Measurements from ENCODE around the gene CASP1.
"Not testable (repeated sequence)": the region's sequence is repeated elsewhere in the genome, so short reads cannot be mapped to it uniquely, and the experiment has no call there.

CASP1 gene

DNA sequence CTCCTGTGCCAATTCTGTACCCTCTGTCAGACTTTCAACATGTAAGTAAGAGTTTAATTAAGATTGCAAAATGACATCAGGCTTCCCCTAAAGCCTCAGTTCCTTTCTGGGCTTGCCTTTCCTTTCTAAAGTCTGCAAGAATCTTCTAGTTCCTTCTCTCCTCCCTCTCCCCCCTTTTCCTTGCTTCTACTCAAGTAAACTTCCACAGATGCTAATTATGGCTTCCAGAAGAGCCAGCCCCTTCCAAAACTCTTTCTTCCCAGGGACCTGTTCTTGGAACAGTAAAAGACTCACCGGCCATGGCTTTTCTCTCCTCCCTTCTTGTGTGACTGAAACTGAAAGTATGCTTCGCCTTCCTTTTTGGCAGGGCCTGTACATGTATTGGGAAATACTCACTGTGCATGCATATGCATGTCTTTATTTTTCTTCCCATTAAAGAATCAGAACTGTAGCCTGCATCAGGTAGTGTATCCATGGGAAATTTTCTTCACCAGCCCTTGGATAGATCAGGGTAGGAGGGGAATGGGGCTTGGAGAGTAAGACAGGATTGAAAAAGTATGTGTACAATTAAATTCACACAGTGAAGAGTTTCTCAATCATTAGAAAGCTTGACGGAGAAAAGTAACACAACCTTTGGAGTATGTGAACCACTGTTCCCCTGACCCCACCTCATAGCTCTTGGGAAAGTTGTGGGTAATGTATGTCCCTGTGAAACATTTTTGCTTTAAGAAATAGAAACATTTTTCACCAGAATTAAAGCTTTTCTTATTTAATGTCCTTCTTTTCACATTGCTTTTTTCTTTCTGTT is at the start of gene CASP1:
Gene CASP1 (minus strand): TSS at position 332 of the 808 bp plus-strand sequence. CDS start 31 bp downstream, at position 301.
- no peak for DNase-seq

- DNase-seq, result no peak
These were observed 46.6 kb upstream of the CASP1 start for GRCh38 chr11:105081412-105082150.

GRCh38 chr11:105080171-105080906 is 45.4 kb upstream of the CASP1 start:
- not testable (repeated sequence) for DNase-seq

DNA sequence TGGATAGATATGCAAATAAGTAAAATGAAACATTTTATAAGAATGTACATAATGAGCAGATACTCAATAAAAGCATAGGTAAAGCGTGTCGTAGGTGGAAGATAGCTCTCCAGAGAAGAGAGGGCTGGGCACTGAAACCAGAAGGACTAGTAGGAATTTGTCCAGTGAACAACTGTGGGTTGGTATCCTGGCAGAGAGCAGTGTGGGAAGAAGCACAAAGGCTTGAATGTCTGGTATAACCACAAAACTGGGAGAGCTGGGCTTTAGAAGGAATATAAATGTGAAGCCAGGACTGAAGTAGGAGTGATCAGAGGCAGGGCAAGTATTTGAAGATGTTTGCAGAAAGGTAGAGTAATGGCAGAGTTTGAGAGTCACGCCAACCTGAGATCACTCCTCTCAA is 43.3 kb upstream of the CASP1 start:
- no peak for DNase-seq

GRCh38 chr11:105077141-105077790 is 42.3 kb upstream of the CASP1 start:
- not testable (repeated sequence) for DNase-seq

DNA sequence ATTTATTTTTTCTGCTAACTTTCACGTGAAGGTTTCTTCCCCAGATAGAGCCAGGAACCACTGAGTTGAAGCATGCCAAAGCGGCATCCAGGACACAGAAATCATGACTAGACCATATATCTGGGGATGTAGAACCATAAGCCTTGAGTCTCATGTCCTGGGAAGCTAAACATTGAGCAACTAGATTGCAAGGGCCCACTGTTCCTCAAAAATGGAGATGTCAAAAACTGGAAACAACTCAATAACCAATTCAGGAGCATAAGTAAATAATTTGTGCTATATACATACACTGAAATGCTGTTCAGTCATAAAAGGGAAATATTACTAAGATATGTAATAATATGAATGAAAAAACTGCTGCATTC is 39.2 kb upstream of the CASP1 start:
- DNase-seq, result no peak

GRCh38 chr11:105073456-105074165 is 38.7 kb upstream of the CASP1 start:
- DNase-seq, result no peak

- DNase-seq, result not testable (repeated sequence)
These were observed 37.1 kb upstream of the CASP1 start for GRCh38 chr11:105072080-105072479.

DNA sequence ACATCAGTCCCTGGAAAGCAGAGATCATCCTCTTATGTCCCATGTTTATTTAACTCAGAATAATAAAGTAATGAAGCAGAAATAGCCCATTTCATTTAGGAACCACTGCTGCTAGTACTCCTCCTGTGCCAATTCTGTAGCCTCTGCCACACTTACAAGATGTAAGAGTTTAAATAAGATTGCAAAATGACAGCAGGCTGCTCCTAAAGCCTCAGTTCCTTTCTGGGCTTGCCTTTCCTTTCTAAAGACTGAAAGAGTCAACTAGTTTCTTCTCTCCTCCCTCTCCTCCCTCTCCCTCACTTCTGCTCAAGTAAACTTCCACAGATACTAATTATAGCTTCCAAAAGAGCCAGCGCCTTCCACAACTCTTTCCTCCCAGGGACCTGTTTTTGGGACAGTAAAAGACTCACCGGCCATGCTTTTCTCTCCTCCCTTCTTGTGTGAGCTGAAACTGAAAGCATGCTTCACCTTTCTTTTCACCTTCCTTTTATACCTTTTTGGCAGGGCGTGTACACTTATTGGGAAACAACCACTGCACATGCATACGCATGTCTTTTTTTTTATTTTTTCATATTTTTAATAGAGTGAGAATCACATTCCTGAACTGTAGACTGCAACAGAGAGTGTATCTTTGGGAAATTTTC is 36.3 kb upstream of the CASP1 start:
- DNase-seq, result no peak

DNA sequence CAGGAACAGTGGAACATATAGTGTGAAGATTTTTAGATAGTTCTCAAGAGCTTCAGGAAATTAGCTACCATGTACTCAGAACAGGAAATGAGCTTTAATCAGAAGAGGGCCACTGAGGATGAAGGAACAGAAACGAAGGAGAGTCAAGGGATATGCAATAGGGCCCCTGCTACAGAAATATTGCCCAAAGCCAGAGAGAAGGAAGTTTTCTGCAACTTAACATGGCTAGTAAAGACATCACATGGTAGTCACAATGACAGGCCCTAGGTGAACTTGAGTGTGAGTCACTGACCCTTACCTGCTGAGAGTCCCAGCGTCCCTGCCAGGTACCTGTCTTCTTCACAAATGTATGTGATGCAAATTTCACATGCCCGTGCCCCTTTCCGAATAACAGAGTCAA is 35.4 kb upstream of the CASP1 start:
- no peak for DNase-seq

- not testable (repeated sequence) for DNase-seq
These were observed 34.8 kb upstream of the CASP1 start for GRCh38 chr11:105069749-105070148.

GRCh38 chr11:105063245-105063941 is 28.4 kb upstream of the CASP1 start:
- not testable (repeated sequence) for DNase-seq

DNA sequence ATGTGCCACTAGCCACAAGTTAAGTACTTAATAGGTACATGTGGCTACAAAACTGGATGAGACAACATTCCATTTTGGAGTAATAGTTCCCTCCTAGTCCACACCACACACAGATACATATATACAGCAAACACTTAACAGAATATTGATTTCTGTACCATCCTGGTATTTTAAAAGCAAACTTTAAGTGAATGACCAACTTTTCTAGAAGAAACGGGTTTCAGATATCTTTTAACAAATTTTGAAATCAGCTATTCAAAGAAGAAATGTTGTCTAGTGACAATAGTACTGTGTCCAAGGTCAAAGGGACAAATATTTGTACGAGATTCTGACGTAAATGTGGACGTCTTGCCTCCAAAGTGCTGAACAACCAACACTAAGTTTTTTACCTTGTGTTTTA is 22.5 kb upstream of the CASP1 start:
- DNase-seq, result no peak

GRCh38 chr11:105056446-105056845 is 21.5 kb upstream of the CASP1 start:
- DNase-seq, result no peak

DNA sequence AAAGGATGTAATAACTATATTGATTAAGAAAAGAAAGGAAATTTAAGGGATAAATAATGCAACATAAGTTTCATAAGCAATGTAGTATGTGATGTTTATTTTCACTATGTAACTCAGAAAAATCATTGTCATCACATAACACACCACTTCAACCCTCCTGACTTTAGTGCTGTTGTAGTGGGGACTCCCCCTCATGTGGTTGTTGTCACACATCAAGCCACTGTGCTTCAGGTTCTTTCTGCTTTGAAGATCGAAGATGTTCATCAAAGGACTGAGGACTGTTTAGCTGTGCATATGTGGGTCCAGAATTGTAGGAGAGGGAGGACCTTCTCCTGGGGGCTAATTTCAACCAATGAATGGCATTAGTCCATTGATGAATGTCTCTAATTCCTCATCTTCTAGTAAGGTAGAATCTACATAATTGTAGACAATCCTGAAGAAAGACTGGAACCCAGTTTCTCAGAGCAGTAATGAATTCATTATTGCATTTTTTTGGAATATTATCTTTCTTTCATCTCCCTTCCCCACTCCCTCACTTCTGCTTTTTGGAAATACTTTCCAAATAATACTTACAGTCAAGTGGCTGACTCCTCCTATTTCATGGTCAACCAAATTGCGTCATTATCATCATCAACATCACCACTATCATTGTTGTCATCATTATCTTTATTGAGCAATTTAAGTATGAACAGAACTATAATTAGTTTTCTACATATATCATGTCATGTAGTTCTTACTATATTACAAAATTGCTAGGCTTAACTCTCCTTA is 20.0 kb upstream of the CASP1 start:
- no peak for DNase-seq

- DNase-seq, result no peak
These were observed 17.5 kb upstream of the CASP1 start for GRCh38 chr11:105052487-105052886.

DNA sequence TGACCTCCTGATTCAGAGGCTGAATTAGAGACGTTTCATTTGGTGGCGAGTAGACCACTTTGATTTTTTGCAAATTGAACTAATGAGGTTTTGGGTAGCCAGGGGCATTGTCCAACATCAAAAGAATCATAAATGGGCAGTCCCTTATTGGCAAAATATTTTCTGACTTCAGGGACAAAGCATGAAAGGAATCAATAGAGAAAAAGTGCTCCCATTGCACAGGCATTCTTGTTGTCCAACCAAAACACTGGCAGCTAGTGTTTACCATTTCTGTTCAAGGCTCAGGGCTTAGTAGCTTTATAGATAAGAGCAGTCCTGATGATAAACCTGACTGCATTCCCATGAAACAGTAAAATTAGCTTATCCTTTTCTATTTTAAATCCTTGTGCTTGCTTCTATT is 16.6 kb upstream of the CASP1 start:
- DNase-seq, result no peak

- no peak for DNase-seq
These were observed 14.5 kb upstream of the CASP1 start for GRCh38 chr11:105049481-105049880.

- DNase-seq, result no peak
These were observed 12.1 kb upstream of the CASP1 start for GRCh38 chr11:105046898-105047579.
